ENCODE results near the gene UXS1.

Gene UXS1

DNA sequence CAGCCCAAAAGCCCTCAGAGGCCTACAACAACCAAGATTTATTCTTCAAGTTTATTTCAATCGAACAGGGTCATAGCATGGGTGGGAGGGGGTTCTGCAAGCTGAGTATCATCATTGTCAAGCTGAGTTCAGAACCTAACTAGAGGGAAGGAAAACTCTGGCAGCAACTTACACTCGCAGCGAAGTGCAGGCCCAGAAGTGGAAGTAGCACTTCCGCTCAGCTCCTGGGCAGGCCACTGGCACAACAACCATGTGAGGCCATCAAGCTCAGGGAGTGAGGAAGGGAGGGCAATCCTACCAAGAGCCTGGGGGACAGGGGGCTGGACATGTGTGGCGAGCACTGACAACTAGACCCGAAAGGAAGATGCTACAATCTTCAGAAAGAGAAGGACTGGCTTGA lies 4.8 kb downstream of the UXS1 start:
- ChIA-PET CTCF (no interaction called here), POLR2A (no interaction called here)
- H3K4me3 ChIP-seq (ENCODE audit: low read depth, low read length) = no peak overlapping the region
- TF ChIP-seq, protein P1, sequence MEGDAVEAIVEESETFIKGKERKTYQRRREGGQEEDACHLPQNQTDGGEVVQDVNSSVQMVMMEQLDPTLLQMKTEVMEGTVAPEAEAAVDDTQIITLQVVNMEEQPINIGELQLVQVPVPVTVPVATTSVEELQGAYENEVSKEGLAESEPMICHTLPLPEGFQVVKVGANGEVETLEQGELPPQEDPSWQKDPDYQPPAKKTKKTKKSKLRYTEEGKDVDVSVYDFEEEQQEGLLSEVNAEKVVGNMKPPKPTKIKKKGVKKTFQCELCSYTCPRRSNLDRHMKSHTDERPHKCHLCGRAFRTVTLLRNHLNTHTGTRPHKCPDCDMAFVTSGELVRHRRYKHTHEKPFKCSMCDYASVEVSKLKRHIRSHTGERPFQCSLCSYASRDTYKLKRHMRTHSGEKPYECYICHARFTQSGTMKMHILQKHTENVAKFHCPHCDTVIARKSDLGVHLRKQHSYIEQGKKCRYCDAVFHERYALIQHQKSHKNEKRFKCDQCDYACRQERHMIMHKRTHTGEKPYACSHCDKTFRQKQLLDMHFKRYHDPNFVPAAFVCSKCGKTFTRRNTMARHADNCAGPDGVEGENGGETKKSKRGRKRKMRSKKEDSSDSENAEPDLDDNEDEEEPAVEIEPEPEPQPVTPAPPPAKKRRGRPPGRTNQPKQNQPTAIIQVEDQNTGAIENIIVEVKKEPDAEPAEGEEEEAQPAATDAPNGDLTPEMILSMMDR (IDR thresholded peaks at IDR 0.05; ENCODE audit: insufficient read depth, low read length, missing control alignments) = no peak
- no peak for DNase-seq (ENCODE audit: low read depth, low spot score)

DNA sequence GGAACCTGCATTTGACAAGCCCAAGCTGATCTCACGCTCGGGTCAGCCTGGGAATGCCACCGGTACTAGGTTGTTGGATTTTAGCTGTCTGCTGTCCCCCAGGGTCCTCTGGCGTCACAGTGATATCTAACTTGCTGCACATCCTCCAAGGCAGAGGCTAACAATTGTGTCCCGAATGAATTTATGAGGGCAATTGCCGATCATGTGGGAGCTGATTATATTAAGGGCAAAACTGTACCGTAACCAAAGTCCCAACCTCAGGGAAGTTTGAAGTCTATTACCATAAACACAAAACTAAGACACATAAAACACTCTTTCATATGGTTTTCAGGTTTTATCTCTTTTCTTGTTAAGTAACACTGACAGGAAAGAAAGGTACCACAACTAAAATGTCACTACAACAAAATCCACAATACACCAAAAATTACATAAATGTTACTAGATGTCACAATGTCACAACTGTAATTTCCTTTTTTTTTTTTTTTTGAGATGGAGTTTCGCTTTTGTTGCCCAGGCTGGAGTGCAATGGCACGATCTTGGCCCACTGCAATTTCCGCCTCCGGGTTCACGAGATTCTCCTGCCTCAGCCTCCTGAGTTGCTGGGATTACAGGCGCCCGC lies 6.7 kb downstream of the UXS1 start:
- ChIA-PET CTCF (no interaction called here), POLR2A (no interaction called here)
- TF ChIP-seq, protein P1 (IDR thresholded peaks at IDR 0.05; ENCODE audit: insufficient read depth, low read length, missing control alignments) = no peak
- no peak overlapping the region for H3K4me3 ChIP-seq (ENCODE audit: low read depth, low read length)
- no peak for DNase-seq (ENCODE audit: low read depth, low spot score)

DNA sequence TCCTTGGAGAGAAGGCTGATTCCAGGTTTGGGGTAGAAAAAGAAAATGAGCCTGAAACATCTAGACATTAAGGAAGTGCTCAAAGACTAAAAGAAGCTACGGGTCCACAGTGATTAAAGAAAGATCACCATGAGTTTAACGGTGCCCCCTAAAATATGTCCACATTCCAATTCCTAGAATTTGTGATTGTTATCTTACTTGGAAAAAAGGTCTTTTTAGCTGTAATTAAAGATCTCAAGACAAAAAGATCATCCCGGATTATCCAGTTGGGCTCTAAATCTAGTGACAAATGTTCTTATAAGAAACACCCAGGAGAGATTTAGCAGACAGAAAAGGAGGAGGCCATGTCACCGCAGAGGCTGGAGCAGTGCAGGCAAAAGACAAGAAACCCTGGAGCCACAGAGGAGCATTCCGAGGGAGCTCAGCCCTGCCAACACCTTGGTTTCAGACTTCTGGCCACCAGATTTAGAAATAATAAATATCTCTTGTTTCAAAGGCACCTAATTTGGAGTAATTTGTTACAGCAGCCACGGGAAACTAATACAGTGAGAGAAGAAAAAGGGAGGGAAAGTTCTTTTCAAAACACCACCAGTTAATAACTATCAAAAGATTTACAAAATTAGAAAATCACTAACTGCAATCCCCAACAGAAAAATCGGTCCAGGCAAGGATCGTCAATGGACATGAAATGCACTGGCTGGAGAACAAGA lies 8.5 kb downstream of the UXS1 start:
- ChIA-PET POLR2A (no interaction called here), CTCF (no interaction called here)
- DNase-seq (ENCODE audit: low read depth, low spot score) = no peak
- H3K4me3 ChIP-seq (ENCODE audit: low read depth, low read length) = no peak overlapping the region
- TF ChIP-seq, protein P1 (IDR thresholded peaks at IDR 0.05; ENCODE audit: insufficient read depth, low read length, missing control alignments) = no peak

DNA sequence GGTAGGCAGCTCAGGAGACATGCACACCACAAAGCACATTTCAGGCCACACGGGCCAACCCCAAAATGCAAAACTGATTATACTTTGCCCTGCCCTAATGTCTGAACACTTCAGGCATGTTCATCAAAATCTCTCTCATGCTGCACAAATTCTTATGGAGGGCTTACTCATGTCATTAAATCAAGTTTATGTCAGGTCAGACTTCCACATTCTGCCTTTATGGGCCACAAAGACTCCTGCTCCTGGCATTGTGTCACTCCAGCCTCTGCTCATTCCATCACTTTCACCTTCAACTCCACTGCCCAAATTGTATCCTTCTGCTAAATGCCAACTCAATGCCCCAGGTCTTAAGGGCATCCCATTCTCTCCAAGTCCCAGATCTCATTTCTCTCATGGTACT lies 9.2 kb downstream of the UXS1 start:
- DNase-seq (ENCODE audit: low read depth, low spot score) = no peak
- TF ChIP-seq, protein P1 (IDR thresholded peaks at IDR 0.05; ENCODE audit: insufficient read depth, low read length, missing control alignments) = no peak
- POLR2A ChIA-PET = no interaction called here
- no peak overlapping the region for H3K4me3 ChIP-seq (ENCODE audit: low read depth, low read length)
- CTCF ChIA-PET = no interaction called here

DNA sequence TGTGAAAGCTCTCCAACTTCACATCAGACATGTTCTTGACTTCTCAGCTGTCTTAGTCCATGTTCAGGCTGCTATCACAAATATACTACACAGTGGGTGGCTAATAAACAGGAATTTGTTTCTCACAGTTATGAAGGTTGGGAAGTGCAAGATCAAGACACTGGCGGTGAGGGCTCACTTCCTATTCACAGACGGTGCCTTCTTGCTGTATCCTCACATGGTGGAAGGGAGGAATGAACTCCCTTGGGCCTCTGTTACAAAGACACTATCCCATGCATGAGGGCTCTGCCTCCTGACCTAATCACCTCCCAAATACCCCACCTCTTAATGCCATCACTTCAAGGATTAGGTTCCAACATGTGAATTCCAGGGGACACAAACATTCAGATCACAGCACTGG lies 9.7 kb downstream of the UXS1 start:
- TF ChIP-seq, protein P1 (IDR thresholded peaks at IDR 0.05; ENCODE audit: insufficient read depth, low read length, missing control alignments) = no peak
- no peak overlapping the region for H3K4me3 ChIP-seq (ENCODE audit: low read depth, low read length)
- DNase-seq (ENCODE audit: low read depth, low spot score) = no peak
- CTCF ChIA-PET = no interaction called here
- POLR2A ChIA-PET = no interaction called here

DNA sequence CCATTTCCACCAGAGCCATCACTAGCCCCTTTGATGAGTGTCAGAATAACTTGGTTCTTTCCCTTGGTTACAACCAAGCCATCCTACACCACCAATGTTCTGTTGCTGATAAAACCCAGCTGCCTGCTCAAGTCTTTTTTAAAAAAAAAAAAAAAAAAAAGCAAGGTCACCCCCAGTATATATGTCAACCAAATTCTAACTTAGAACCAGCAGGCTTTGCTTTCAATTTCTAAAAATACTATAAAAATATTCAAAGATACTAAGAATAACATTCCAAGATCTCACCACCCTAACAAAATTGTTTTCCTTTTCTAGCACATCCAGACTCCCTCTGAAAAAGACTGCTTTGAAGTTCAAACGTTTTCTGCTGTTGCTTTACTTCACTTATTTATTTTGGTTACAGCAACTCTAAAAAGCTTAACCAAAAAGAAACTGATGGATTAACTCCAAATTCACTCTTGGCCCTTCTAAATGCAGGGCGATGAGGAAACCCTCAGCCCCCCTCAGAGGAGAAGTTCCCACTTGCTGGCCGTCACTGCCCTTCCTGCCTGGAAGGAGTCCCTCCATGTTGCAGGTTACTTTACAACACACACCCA lies 10.9 kb downstream of the UXS1 start:
- H3K4me3 ChIP-seq (ENCODE audit: low read depth, low read length) = no peak overlapping the region
- ChIA-PET POLR2A (no interaction called here), CTCF (interaction anchor here (1.8 kb wide), 1 partner anchor 10 kb away, joined by 7 read pairs; no protein-coding TSS in a partner anchor)
- TF ChIP-seq, protein P1 (IDR thresholded peaks at IDR 0.05; ENCODE audit: insufficient read depth, low read length, missing control alignments) = no peak
- DNase-seq (ENCODE audit: low read depth, low spot score) = no peak
